Tibial nerve (tissue), 3 donors: Measurements from ENCODE around the gene RIPPLY3.

Source experiments
- CTCF ChIP-seq, 5 experiments: fragments of 200-600 bp in 3 of 5; fragments of 450-650 bp in 2 of 5; sonication (generic) in 3 of 5; IDR thresholded peaks; one replicate each; pipeline ENCODE4 v1.5.1; 2016 to 2019; ENCODE audit warnings: antibody characterized with exemption in 5 of 5, mild to moderate bottlenecking in 3 of 5, moderate library complexity in 2 of 5
- POLR2A ChIP-seq, 2 donors: fragments of 450-650 bp; IDR thresholded peaks; one replicate each; pipeline ENCODE4 v1.6.1; 2017; ENCODE audit warnings: antibody characterized with exemption in 2 of 2, mild to moderate bottlenecking in 2 of 2, moderate library complexity in 2 of 2

- TF ChIP-seq CTCF (IDR thresholded peaks at IDR 0.05): no peak
- no peak for TF ChIP-seq POLR2A (IDR thresholded peaks at IDR 0.05)
These were observed 685 bp upstream of the RIPPLY3 start for GRCh38 chr21:37005548-37006485.
